ENCODE data around the gene LAPTM5. TPM values are rescaled to one million over a fixed set of nuclear protein-coding genes. Genes with fewer than 3 reads are reported as not detected.
A peak's percentile ranks its signal among the peaks of the same experiment; 100 is the strongest.

LAPTM5 gene
- total and polyA plus RNA-seq, 5 donors from 2014 or later: 552 to 687 (median 589) TPM

GRCh38 chr1:30764939-30765555 lies 7.5 kb upstream of the LAPTM5 start:
- DNase-seq (no peak), ATAC-seq (ENCODE audit: low read depth in 2 of 2) (no peak)
- no peaks in the 10 kb centered on the region for H3K27me3 ChIP-seq (ENCODE audit: control insufficient read depth, insufficient read depth, low read length)
- no peak overlapping the region for H3K4me3 Mint-ChIP-seq
- H3K36me3 ChIP-seq (ENCODE audit: control insufficient read depth, insufficient read depth, low read length): no peaks in the 10 kb centered on the region
- peaks cover 13 to 51% (median 23%) of the 10 kb centered on the region in 4 donors for H3K4me1 Mint-ChIP-seq
- peak overlapping the region in 1 of 3 donors; percentile 80 for H3K27ac Mint-ChIP-seq
- no peaks in the 10 kb centered on the region for H3K27me3 Mint-ChIP-seq
- no peak overlapping the region for H3K27ac ChIP-seq (ENCODE audit: insufficient read depth, low read length, poor library complexity, severe bottlenecking)
- no peaks in the 10 kb centered on the region for H3K36me3 Mint-ChIP-seq
- H3K4me3 ChIP-seq (ENCODE audit: low read depth, low read length): no peak overlapping the region
- H3K9me3 Mint-ChIP-seq: no peaks in the 10 kb centered on the region
- H3K4me1 ChIP-seq (ENCODE audit: control insufficient read depth, insufficient read depth, low read length, poor library complexity, severe bottlenecking): peaks cover 38% of the 10 kb centered on the region
- no peaks in the 10 kb centered on the region for H3K9me3 ChIP-seq (ENCODE audit: control insufficient read depth in 2 of 2, low read length in 2 of 2)

- H3K4me3 Mint-ChIP-seq: no peak overlapping the region
- peaks cover 19 to 57% (median 29%) of the 10 kb centered on the region in 4 donors for H3K4me1 Mint-ChIP-seq
- Histone ChIP-seq H3K9me3 (ENCODE audit: control insufficient read depth in 2 of 2, low read length in 2 of 2) (no peaks in the 10 kb centered on the region), H3K27me3 (ENCODE audit: control insufficient read depth, insufficient read depth, low read length) (no peaks in the 10 kb centered on the region), H3K4me1 (ENCODE audit: control insufficient read depth, insufficient read depth, low read length, poor library complexity, severe bottlenecking) (peaks cover 44% of the 10 kb centered on the region), H3K27ac (ENCODE audit: insufficient read depth, low read length, poor library complexity, severe bottlenecking) (no peak overlapping the region), H3K36me3 (ENCODE audit: control insufficient read depth, insufficient read depth, low read length) (no peaks in the 10 kb centered on the region), H3K4me3 (ENCODE audit: low read depth, low read length) (no peak overlapping the region)
- no peaks in the 10 kb centered on the region for H3K9me3 Mint-ChIP-seq
- no peaks in the 10 kb centered on the region for H3K36me3 Mint-ChIP-seq
- no peaks in the 10 kb centered on the region for H3K27me3 Mint-ChIP-seq
- DNase-seq (no peak), ATAC-seq (ENCODE audit: low read depth in 2 of 2) (no peak)
- peak overlapping the region in 1 of 3 donors; percentile 80 for H3K27ac Mint-ChIP-seq
These were observed 6.8 kb upstream of the LAPTM5 start for GRCh38 chr1:30764396-30764795.

GRCh38 chr1:30763651-30764248 lies 6.2 kb upstream of the LAPTM5 start:
- Histone ChIP-seq H3K9me3 (ENCODE audit: control insufficient read depth in 2 of 2, low read length in 2 of 2) (no peaks in the 10 kb centered on the region), H3K36me3 (ENCODE audit: control insufficient read depth, insufficient read depth, low read length) (no peaks in the 10 kb centered on the region), H3K4me1 (ENCODE audit: control insufficient read depth, insufficient read depth, low read length, poor library complexity, severe bottlenecking) (peaks cover 51% of the 10 kb centered on the region), H3K27ac (ENCODE audit: insufficient read depth, low read length, poor library complexity, severe bottlenecking) (no peak overlapping the region), H3K4me3 (ENCODE audit: low read depth, low read length) (no peak overlapping the region), H3K27me3 (ENCODE audit: control insufficient read depth, insufficient read depth, low read length) (no peaks in the 10 kb centered on the region)
- no peak overlapping the region for H3K4me3 Mint-ChIP-seq
- no peaks in the 10 kb centered on the region for H3K36me3 Mint-ChIP-seq
- H3K27me3 Mint-ChIP-seq: no peaks in the 10 kb centered on the region
- peak overlapping the region in 2 of 3 donors; percentile 77 to 85 for H3K27ac Mint-ChIP-seq
- no peaks in the 10 kb centered on the region for H3K9me3 Mint-ChIP-seq
- H3K4me1 Mint-ChIP-seq: peaks cover 22 to 62% (median 33%) of the 10 kb centered on the region in 4 donors
- DNase-seq: no peak
- no peak for ATAC-seq (ENCODE audit: low read depth in 2 of 2)

GRCh38 chr1:30762930-30763650 lies 5.5 kb upstream of the LAPTM5 start:
- Mint-ChIP-seq H3K27me3 (no peaks in the 10 kb centered on the region), H3K27ac (peak overlapping the region; percentile 77 to 92 (median 85)), H3K36me3 (no peaks in the 10 kb centered on the region), H3K9me3 (no peaks in the 10 kb centered on the region), H3K4me3 (peak overlapping the region in 2 of 4 donors; percentile 38 to 52), H3K4me1 (peaks cover 26 to 69% (median 35%) of the 10 kb centered on the region in 4 donors)
- Histone ChIP-seq H3K4me1 (ENCODE audit: control insufficient read depth, insufficient read depth, low read length, poor library complexity, severe bottlenecking) (peaks cover 57% of the 10 kb centered on the region), H3K4me3 (ENCODE audit: low read depth, low read length) (no peak overlapping the region), H3K27ac (ENCODE audit: insufficient read depth, low read length, poor library complexity, severe bottlenecking) (no peak overlapping the region), H3K36me3 (ENCODE audit: control insufficient read depth, insufficient read depth, low read length) (no peaks in the 10 kb centered on the region), H3K27me3 (ENCODE audit: control insufficient read depth, insufficient read depth, low read length) (no peaks in the 10 kb centered on the region), H3K9me3 (ENCODE audit: control insufficient read depth in 2 of 2, low read length in 2 of 2) (no peaks in the 10 kb centered on the region)
- DNase-seq (no peak), ATAC-seq (ENCODE audit: low read depth in 2 of 2) (no peak)

- H3K4me1 Mint-ChIP-seq: peaks cover 28 to 74% (median 38%) of the 10 kb centered on the region in 4 donors
- DNase-seq: no peak
- no peaks in the 10 kb centered on the region for H3K27me3 ChIP-seq (ENCODE audit: control insufficient read depth, insufficient read depth, low read length)
- H3K36me3 Mint-ChIP-seq: no peaks in the 10 kb centered on the region
- peak overlapping the region; percentile 8 to 85 (median 77) for H3K27ac Mint-ChIP-seq
- H3K36me3 ChIP-seq (ENCODE audit: control insufficient read depth, insufficient read depth, low read length): no peaks in the 10 kb centered on the region
- H3K27me3 Mint-ChIP-seq: no peaks in the 10 kb centered on the region
- no peak for ATAC-seq (ENCODE audit: low read depth in 2 of 2)
- peak overlapping the region in 2 of 4 donors; percentile 9 to 38 for H3K4me3 Mint-ChIP-seq
- no peaks in the 10 kb centered on the region for H3K9me3 ChIP-seq (ENCODE audit: control insufficient read depth in 2 of 2, low read length in 2 of 2)
- H3K4me3 ChIP-seq (ENCODE audit: low read depth, low read length): no peak overlapping the region
- H3K4me1 ChIP-seq (ENCODE audit: control insufficient read depth, insufficient read depth, low read length, poor library complexity, severe bottlenecking): peaks cover 65% of the 10 kb centered on the region
- no peaks in the 10 kb centered on the region for H3K9me3 Mint-ChIP-seq
- peak overlapping the region; percentile 38 for H3K27ac ChIP-seq (ENCODE audit: insufficient read depth, low read length, poor library complexity, severe bottlenecking)
These were observed 4.8 kb upstream of the LAPTM5 start for GRCh38 chr1:30762152-30762929.

- H3K4me1 ChIP-seq (ENCODE audit: control insufficient read depth, insufficient read depth, low read length, poor library complexity, severe bottlenecking): peaks cover 71% of the 10 kb centered on the region
- no peaks in the 10 kb centered on the region for H3K9me3 ChIP-seq (ENCODE audit: control insufficient read depth in 2 of 2, low read length in 2 of 2)
- ATAC-seq (ENCODE audit: low read depth in 2 of 2) (no peak), DNase-seq (no peak)
- peaks cover 28 to 75% (median 40%) of the 10 kb centered on the region in 4 donors for H3K4me1 Mint-ChIP-seq
- no peaks in the 10 kb centered on the region for H3K27me3 Mint-ChIP-seq
- H3K27ac ChIP-seq (ENCODE audit: insufficient read depth, low read length, poor library complexity, severe bottlenecking): peak overlapping the region; percentile 94
- peak overlapping the region; percentile 93 to 97 (median 97) for H3K27ac Mint-ChIP-seq
- H3K36me3 ChIP-seq (ENCODE audit: control insufficient read depth, insufficient read depth, low read length): no peaks in the 10 kb centered on the region
- H3K4me3 ChIP-seq (ENCODE audit: low read depth, low read length): peak overlapping the region; percentile 47
- H3K36me3 Mint-ChIP-seq: no peaks in the 10 kb centered on the region
- no peaks in the 10 kb centered on the region for H3K27me3 ChIP-seq (ENCODE audit: control insufficient read depth, insufficient read depth, low read length)
- H3K4me3 Mint-ChIP-seq: peak overlapping the region; percentile 72 to 99 (median 92)
- H3K9me3 Mint-ChIP-seq: no peaks in the 10 kb centered on the region
These were observed 4.0 kb upstream of the LAPTM5 start for GRCh38 chr1:30761381-30762151.
